Activated CD4-positive, CD25-positive, alpha-beta regulatory T cell treated with anti-CD3 and anti-CD28 coated beads, Interleukin-2, amount 50 U/mL, for 16 hours (primary cell): ENCODE data around the gene PYCR2.
"Not testable (repeated sequence)": the region's sequence is repeated elsewhere in the genome, so short reads cannot be mapped to it uniquely, and the experiment has no call there.

Experiments
- DNase-seq: peaks from one replicate; pipeline ENCODE4 v3.0.0-alpha.2; 2020; ENCODE audit warnings: low read depth, low spot score

The PYCR2 gene

DNA sequence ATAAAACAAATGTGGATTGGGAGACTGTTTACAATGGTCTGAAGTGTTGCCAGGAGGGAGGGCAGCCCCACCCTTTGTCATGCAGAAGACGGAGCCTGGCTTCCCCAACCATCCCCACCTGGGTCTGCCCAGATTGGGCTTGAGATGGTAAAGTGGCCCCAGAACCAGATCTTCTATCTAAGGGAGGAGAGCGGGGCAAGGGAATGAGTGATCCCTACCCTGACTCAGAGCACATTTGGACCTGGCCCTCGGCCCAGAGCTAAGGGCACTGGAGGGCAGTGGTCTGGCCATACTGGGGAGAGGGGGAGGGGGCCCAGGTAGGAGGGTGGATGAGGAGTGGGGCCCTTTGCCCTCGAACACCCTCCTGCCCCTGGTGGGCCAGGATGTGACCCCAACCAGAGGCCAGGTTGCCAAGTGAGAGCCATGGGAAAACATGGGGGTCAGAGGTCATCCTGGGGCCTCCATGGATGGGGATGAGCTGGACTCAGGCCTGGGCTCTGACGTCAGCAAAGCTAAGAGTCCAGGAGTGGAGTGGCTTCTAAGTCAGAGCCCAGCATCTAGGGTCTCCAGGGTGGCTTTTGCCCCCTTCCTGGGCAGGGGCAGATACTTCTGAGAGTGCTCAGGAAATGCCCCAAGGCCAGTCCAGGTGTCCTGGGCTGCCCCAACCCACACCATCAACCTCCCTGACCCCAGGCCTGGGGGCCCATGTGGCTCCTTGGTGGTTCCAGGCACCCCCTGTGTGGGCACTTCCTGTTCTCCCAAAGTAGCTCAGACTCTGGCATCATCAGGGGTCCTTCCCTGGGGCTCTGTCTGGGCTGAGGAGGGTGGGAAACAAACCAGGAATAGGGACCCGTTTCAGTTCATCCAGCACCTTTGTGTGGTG is 33.5 kb downstream of the PYCR2 start:
- DNase-seq = no peak

GRCh38 chr1:225889743-225890142 is 34.3 kb downstream of the PYCR2 start:
- no peak for DNase-seq

GRCh38 chr1:225888898-225889601 is 35.0 kb downstream of the PYCR2 start, which contains the start of gene LEFTY1:
TSS of gene LEFTY1 (minus strand) at chr1:225889146. CDS start at chr1:225889066, 80 bp downstream.
- DNase-seq = no peak

GRCh38 chr1:225888289-225888897 is 35.7 kb downstream of the PYCR2 start:
- DNase-seq = no peak

GRCh38 chr1:225887554-225888288 is 36.3 kb downstream of the PYCR2 start:
- not testable (repeated sequence) for DNase-seq

DNA sequence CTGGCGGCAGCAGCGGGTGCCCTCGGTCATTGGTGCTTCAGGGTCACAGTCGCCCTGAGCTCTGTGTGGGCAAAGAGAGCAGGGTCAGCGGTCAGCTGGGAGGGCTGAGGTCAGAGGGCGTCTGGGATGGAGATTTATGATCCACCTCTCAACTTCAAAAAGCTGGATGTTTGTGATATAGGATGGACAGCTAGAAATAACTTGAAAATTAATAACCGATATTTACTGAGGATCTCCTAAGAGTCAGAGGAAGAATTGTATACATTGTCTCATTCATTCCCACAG is 37.1 kb downstream of the PYCR2 start:
- DNase-seq = no peak

DNA sequence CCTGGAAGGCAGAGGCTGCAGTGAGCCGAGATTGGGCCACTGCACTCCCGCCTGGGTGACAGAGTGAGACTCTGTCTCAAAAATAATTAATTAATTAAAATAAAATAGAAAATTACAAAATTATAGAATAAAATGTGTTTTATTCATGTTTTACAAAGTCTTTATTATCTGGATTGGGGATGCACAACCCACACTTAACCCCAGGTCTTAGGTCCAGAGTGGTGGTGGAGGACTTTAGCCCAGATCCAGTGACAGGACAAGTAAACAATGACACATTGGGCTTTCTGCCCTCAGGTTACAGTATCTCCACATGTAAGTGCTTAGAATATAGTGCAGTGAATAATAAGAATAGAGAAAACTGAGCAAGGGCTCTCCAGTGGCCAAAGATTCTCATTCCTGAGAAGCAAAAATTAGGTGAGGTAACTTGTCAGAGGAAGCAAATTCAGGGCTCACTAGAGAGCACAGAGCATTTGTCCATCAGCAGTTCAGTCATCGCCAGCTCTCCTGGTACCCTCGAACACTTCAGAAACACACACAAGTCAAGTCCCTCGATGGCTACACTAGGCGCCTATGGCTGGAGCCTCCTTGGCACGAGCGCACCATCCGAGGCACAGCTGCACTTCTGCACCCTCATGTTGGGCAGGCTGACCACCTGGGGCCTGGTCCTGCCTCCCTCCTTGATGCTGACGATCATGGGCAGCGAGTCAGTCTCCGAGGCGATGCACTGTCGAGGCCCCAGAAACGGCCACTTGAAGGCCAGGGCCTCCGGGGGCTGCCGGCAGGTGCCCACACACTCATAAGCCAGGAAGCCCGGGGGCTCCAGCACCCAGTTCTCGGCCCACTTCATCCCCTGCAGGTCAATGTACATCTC is 37.7 kb downstream of the PYCR2 start:
- no peak for DNase-seq

GRCh38 chr1:225885336-225885735 is 38.7 kb downstream of the PYCR2 start:
- DNase-seq = no peak

DNA sequence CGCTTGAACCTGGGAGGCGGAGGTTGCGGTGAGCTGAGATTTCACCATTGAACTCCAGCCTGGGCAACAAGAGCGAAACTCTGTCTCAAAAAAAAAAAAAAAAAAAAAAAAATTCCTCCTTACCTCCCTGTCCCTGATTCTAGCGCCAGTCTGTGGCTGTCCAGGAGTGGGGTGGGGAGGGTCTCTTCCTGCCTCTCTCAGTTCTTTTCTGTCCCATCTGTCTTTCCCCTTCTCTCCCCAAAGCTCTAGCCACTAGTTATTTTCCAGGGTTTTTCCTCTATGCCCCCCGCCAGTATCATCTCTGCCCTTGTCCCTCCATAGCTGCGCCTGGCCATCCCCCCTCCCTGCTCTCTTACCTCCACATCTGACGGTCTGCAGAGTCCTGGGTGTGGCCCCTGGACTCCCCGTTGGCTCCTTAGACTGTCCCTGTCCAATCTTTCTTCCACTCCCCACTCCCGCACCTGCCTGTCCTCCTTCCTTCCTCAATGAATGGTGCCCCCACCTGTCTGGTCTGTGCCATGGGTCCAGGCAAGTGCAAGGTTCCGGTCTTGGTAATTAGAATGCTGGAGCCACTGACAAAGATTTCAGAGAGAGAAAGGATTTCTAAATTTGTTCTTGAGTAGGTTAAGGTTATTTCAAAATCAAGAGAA is 40.3 kb downstream of the PYCR2 start:
- DNase-seq = no peak

DNA sequence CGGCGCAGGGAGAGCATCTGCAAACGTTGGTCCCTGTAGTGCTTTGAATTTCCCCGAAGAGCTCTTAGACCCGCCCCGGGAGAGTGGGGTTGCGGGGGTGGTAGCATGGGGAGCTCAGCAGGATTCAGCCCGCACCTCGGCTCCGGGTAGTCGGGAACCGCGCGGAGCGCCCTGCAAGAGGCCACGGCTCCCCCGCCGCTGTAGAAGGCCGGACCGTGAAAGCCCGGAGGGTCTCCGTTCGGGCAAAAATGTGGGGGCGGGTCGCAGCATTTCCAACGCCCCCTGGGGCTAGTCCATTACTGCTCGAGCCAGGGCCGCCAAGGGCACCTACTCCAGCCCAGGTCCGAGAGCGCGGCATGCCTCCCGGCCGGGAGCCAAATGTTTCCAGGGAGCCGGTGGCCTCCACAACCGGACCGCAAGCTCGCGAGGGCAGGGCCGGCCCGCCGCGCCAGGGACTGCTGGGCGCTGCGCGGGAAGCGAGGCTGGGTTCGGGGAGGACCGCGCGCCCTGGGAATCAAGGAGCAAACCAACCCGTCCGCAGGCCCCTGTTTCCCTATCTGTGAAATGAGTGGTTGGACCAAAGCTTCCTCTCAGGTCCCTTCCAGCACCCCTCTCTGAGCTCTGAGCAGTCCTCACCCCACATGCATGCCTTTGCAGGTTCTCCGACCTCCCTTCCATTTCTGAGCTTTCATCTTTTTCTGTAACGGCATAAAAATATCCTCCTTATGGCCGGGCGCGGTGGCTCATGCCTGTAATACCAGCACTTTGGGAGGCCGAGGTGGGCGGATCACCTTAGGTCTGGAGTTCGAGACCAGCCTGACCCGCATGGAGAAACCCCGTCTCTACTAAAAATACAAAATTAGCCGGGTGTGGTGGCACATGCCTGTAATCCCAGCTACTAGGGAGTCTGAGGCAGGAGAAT is 41.1 kb downstream of the PYCR2 start:
- no peak for DNase-seq

GRCh38 chr1:225881959-225882693 is 41.9 kb downstream of the PYCR2 start, which contains the start of gene TMEM63A:
TSS of gene TMEM63A (minus strand) at chr1:225882380. CDS start at chr1:225877580, 4,800 bp downstream.
- peak; percentile 70 for DNase-seq

- DNase-seq = no peak
Observed at GRCh38 chr1:225881081-225881958, 42.7 kb downstream of the PYCR2 start.

DNA sequence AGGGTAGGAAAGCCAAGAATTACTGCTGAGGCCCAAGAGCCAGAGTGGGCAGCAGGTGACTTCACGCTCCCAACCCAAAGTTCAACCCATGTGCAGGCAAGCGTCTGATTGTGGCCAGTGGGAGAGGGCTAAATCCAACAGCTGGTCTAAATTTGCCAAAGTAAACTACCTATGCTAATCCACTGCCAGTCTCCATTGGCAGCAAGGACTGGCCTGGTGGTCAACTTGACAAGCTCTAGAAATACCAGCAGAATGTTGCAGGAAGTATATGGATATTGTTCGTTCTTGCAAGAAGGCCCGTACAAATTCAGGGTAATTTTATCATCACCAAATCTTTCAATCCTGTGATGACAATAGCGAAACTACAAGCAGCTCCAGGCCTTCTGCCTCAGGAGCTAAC is 43.4 kb downstream of the PYCR2 start:
- no peak for DNase-seq

DNA sequence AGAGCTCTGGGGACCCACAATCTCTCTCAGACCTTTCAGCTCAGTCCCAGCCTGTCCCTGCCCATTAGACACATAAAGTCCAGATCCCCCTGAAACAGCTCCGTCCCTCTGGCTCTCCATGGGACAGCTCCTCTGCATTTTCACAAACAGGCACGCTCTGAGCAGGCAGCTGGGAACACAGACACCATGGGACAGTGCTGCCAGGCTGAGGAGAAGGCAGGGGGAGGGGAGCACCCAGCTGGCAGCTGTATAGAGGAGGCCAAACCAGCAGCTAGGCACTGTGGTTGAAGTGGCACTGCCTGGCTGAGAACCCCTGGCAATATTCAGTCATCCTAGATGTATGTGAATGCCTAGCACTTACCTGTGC is 43.8 kb downstream of the PYCR2 start:
- no peak for DNase-seq

GRCh38 chr1:225879521-225880221 is 44.4 kb downstream of the PYCR2 start:
- DNase-seq = no peak

DNA sequence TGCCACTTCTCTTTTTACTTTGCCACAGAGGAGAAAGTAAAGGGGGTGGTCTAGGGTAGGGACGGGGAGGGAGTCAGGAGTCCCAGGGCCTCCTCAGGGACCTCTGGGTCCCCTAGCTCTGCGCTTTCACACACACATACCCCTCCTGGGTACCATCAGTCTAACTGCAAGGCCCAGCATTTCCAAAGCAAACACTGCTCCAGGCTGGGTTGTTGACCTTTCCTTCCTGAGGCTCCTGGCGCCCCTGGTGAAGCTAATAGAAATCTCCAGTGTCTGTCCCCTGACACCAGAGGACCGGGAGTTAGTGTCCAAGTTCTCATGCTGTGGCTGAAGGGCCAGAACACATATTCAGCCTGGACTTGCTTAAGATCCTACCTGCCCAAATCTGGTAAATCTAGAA is 45.8 kb downstream of the PYCR2 start:
- no peak for DNase-seq

DNA sequence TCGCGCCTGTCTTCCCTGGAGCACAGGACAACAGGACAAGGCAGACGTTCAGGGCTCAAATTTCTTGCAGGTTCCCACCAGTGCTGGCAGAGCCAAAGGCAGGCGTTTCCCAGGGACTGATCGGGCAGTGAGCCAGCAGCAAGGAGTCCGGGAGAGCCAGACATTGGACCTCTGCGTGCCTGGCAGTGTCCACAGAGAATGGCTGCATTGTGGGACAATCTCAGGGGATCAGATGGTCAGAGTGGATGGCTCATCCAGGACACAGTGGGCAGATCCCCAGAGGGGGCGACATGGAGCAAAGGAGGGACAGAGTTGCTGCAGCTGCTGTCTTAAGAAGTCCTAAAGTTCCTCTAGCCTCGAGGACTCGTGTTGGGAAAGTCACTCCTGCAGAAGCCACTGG is 46.5 kb downstream of the PYCR2 start:
- DNase-seq = no peak
